ENCODE data around the gene ODF4.

The ODF4 gene

GRCh38 chr17:8324923-8325322 is 14.7 kb upstream of the ODF4 start:
- H3K4me3 ChIP-seq (ENCODE audit: insufficient read depth, low read depth, low read length, poor library complexity, severe bottlenecking): no peak overlapping the region
- peaks cover 34% of the 10 kb centered on the region for H3K27me3 ChIP-seq (replicated peaks; ENCODE audit: control insufficient read depth, insufficient read depth, low read length, poor library complexity, severe bottlenecking)

GRCh38 chr17:8326511-8327302 is 12.9 kb upstream of the ODF4 start:
- Histone ChIP-seq H3K27me3 (replicated peaks; ENCODE audit: control insufficient read depth, insufficient read depth, low read length, poor library complexity, severe bottlenecking) (peaks cover 34% of the 10 kb centered on the region), H3K9me3 (ENCODE audit: control insufficient read depth, low read length) (no peaks in the 10 kb centered on the region), H3K27ac (ENCODE audit: insufficient read depth, low read length, poor library complexity, severe bottlenecking) (no peak overlapping the region), H3K4me3 (ENCODE audit: insufficient read depth, low read depth, low read length, poor library complexity, severe bottlenecking) (peak overlapping the region; percentile 42), H3K4me1 (ENCODE audit: control insufficient read depth, insufficient read depth, low read length, poor library complexity, severe bottlenecking) (peaks cover 16% of the 10 kb centered on the region), H3K36me3 (ENCODE audit: control insufficient read depth, insufficient read depth, low read length) (no peaks in the 10 kb centered on the region)
- DNase-seq: no peak

More at GRCh38 chr17:8324923-8325322, 14.7 kb upstream of the ODF4 start:
- Histone ChIP-seq H3K27ac (ENCODE audit: insufficient read depth, low read length, poor library complexity, severe bottlenecking) (no peak overlapping the region), H3K9me3 (ENCODE audit: control insufficient read depth, low read length) (no peaks in the 10 kb centered on the region), H3K4me1 (ENCODE audit: control insufficient read depth, insufficient read depth, low read length, poor library complexity, severe bottlenecking) (peaks cover 16% of the 10 kb centered on the region), H3K36me3 (ENCODE audit: control insufficient read depth, insufficient read depth, low read length) (no peaks in the 10 kb centered on the region)
- no peak for DNase-seq

GRCh38 chr17:8327303-8327649 is 12.4 kb upstream of the ODF4 start:
- H3K27me3 ChIP-seq (replicated peaks; ENCODE audit: control insufficient read depth, insufficient read depth, low read length, poor library complexity, severe bottlenecking): peaks cover 34% of the 10 kb centered on the region
- peaks cover 16% of the 10 kb centered on the region for H3K4me1 ChIP-seq (ENCODE audit: control insufficient read depth, insufficient read depth, low read length, poor library complexity, severe bottlenecking)
- H3K27ac ChIP-seq (ENCODE audit: insufficient read depth, low read length, poor library complexity, severe bottlenecking): no peak overlapping the region
- H3K9me3 ChIP-seq (ENCODE audit: control insufficient read depth, low read length): no peaks in the 10 kb centered on the region
- H3K4me3 ChIP-seq (ENCODE audit: insufficient read depth, low read depth, low read length, poor library complexity, severe bottlenecking): peak overlapping the region; percentile 42
- DNase-seq: no peak
- no peaks in the 10 kb centered on the region for H3K36me3 ChIP-seq (ENCODE audit: control insufficient read depth, insufficient read depth, low read length)

- no peak overlapping the region for H3K27ac ChIP-seq (ENCODE audit: insufficient read depth, low read length, poor library complexity, severe bottlenecking)
- peaks cover 3% of the 10 kb centered on the region for H3K4me1 ChIP-seq (ENCODE audit: control insufficient read depth, insufficient read depth, low read length, poor library complexity, severe bottlenecking)
- H3K4me3 ChIP-seq (ENCODE audit: insufficient read depth, low read depth, low read length, poor library complexity, severe bottlenecking): no peak overlapping the region
- H3K36me3 ChIP-seq (ENCODE audit: control insufficient read depth, insufficient read depth, low read length): no peaks in the 10 kb centered on the region
- no peak for DNase-seq
- H3K9me3 ChIP-seq (ENCODE audit: control insufficient read depth, low read length): no peaks in the 10 kb centered on the region
- peaks cover 10% of the 10 kb centered on the region for H3K27me3 ChIP-seq (replicated peaks; ENCODE audit: control insufficient read depth, insufficient read depth, low read length, poor library complexity, severe bottlenecking)
These were observed 7.5 kb upstream of the ODF4 start for GRCh38 chr17:8332128-8332527.

GRCh38 chr17:8332688-8333087 is 7.0 kb upstream of the ODF4 start:
- Histone ChIP-seq H3K36me3 (ENCODE audit: control insufficient read depth, insufficient read depth, low read length) (no peaks in the 10 kb centered on the region), H3K4me3 (ENCODE audit: insufficient read depth, low read depth, low read length, poor library complexity, severe bottlenecking) (no peak overlapping the region), H3K9me3 (ENCODE audit: control insufficient read depth, low read length) (no peaks in the 10 kb centered on the region), H3K27ac (ENCODE audit: insufficient read depth, low read length, poor library complexity, severe bottlenecking) (no peak overlapping the region), H3K4me1 (ENCODE audit: control insufficient read depth, insufficient read depth, low read length, poor library complexity, severe bottlenecking) (no peaks in the 10 kb centered on the region), H3K27me3 (replicated peaks; ENCODE audit: control insufficient read depth, insufficient read depth, low read length, poor library complexity, severe bottlenecking) (peaks cover 4% of the 10 kb centered on the region)
- DNase-seq: no peak

- H3K27ac ChIP-seq (ENCODE audit: insufficient read depth, low read length, poor library complexity, severe bottlenecking): no peak overlapping the region
- no peaks in the 10 kb centered on the region for H3K36me3 ChIP-seq (ENCODE audit: control insufficient read depth, insufficient read depth, low read length)
- no peak overlapping the region for H3K4me3 ChIP-seq (ENCODE audit: insufficient read depth, low read depth, low read length, poor library complexity, severe bottlenecking)
- no peaks in the 10 kb centered on the region for H3K27me3 ChIP-seq (replicated peaks; ENCODE audit: control insufficient read depth, insufficient read depth, low read length, poor library complexity, severe bottlenecking)
- no peak for DNase-seq
- H3K4me1 ChIP-seq (ENCODE audit: control insufficient read depth, insufficient read depth, low read length, poor library complexity, severe bottlenecking): no peaks in the 10 kb centered on the region
- H3K9me3 ChIP-seq (ENCODE audit: control insufficient read depth, low read length): no peaks in the 10 kb centered on the region
These were observed 6.4 kb upstream of the ODF4 start for GRCh38 chr17:8333281-8333680.

GRCh38 chr17:8337802-8338752 is 1.6 kb upstream of the ODF4 start:
- Histone ChIP-seq H3K4me3 (ENCODE audit: insufficient read depth, low read depth, low read length, poor library complexity, severe bottlenecking) (no peak overlapping the region), H3K27ac (ENCODE audit: insufficient read depth, low read length, poor library complexity, severe bottlenecking) (no peak overlapping the region), H3K4me1 (ENCODE audit: control insufficient read depth, insufficient read depth, low read length, poor library complexity, severe bottlenecking) (no peaks in the 10 kb centered on the region), H3K27me3 (replicated peaks; ENCODE audit: control insufficient read depth, insufficient read depth, low read length, poor library complexity, severe bottlenecking) (no peaks in the 10 kb centered on the region), H3K36me3 (ENCODE audit: control insufficient read depth, insufficient read depth, low read length) (no peaks in the 10 kb centered on the region), H3K9me3 (ENCODE audit: control insufficient read depth, low read length) (no peaks in the 10 kb centered on the region)
- DNase-seq: no peak

GRCh38 chr17:8338753-8339140 is 893 bp upstream of the ODF4 start:
- H3K27me3 ChIP-seq (replicated peaks; ENCODE audit: control insufficient read depth, insufficient read depth, low read length, poor library complexity, severe bottlenecking): no peaks in the 10 kb centered on the region
- no peaks in the 10 kb centered on the region for H3K4me1 ChIP-seq (ENCODE audit: control insufficient read depth, insufficient read depth, low read length, poor library complexity, severe bottlenecking)
- no peaks in the 10 kb centered on the region for H3K9me3 ChIP-seq (ENCODE audit: control insufficient read depth, low read length)
- DNase-seq: no peak
- no peak overlapping the region for H3K27ac ChIP-seq (ENCODE audit: insufficient read depth, low read length, poor library complexity, severe bottlenecking)
- H3K36me3 ChIP-seq (ENCODE audit: control insufficient read depth, insufficient read depth, low read length): no peaks in the 10 kb centered on the region
- H3K4me3 ChIP-seq (ENCODE audit: insufficient read depth, low read depth, low read length, poor library complexity, severe bottlenecking): no peak overlapping the region

- Histone ChIP-seq H3K9me3 (ENCODE audit: control insufficient read depth, low read length) (no peaks in the 10 kb centered on the region), H3K36me3 (ENCODE audit: control insufficient read depth, insufficient read depth, low read length) (no peaks in the 10 kb centered on the region), H3K27me3 (replicated peaks; ENCODE audit: control insufficient read depth, insufficient read depth, low read length, poor library complexity, severe bottlenecking) (no peaks in the 10 kb centered on the region), H3K27ac (ENCODE audit: insufficient read depth, low read length, poor library complexity, severe bottlenecking) (no peak overlapping the region), H3K4me1 (ENCODE audit: control insufficient read depth, insufficient read depth, low read length, poor library complexity, severe bottlenecking) (no peaks in the 10 kb centered on the region), H3K4me3 (ENCODE audit: insufficient read depth, low read depth, low read length, poor library complexity, severe bottlenecking) (no peak overlapping the region)
- no peak for DNase-seq
These were observed 1.8 kb downstream of the ODF4 start for GRCh38 chr17:8341456-8341855.
